T-cell (primary cell): Measurements from ENCODE around the gene NPHP4. TPM values are rescaled to one million over a fixed set of nuclear protein-coding genes. Genes with fewer than 3 reads are reported as not detected.

Experiments
- ATAC-seq, 4 experiments: fragments of 200-7000 bp in 3 of 4; fragments of 150-1000 bp in 1 of 4; cut with Tn5 transposase; replicated peaks in 1 of 4; 1 replicate in 3 of 4; 2 replicates in 1 of 4; pipeline ENCODE4 v1.10.0; 2021; ENCODE audit warnings: moderate library complexity in 3 of 4, mild to moderate bottlenecking in 2 of 4, moderate number of reproducible peaks in 1 of 4
- CTCF ChIA-PET, 2 donors: fragments of 300-600 bp; sonication (Branson Sonifier 250); formaldehyde crosslinking; loops; one replicate each; lab custom pipeline; 2022; ENCODE audit warnings: antibody characterized with exemption in 2 of 2; lab: Charles Lee
- POLR2A ChIA-PET, 2 donors: fragments of 300-600 bp; sonication (Branson Sonifier 250); formaldehyde crosslinking; loops; one replicate each; lab custom pipeline; 2022; ENCODE audit warnings: antibody characterized with exemption in 2 of 2; lab: Charles Lee
- DNase-seq, 35 experiments: peaks; one replicate each; pipeline versions ENCODE4 v3.0.0 to v3.0.0-alpha.2; 2013 to 2023
- H3K27ac ChIP-seq: one replicate; pipeline ENCODE4 v1.5.1; 2013; ENCODE audit warnings: low read length
- H3K27me3 ChIP-seq, 2 experiments: replicated peaks in 1 of 2; 1 replicate in 1 of 2; 2 replicates in 1 of 2; pipeline versions ENCODE4 v1.6.1 to v1.7.0; 2013; ENCODE audit warnings: low read length in 1 of 2, mixed read lengths in 1 of 2; ENCODE audit not compliant: control insufficient read depth in 2 of 2, insufficient read depth in 2 of 2; ENCODE audit errors: extremely low read depth in 1 of 2
- H3K36me3 ChIP-seq, 2 donors: 1 replicate in 1 of 2; 2 replicates in 1 of 2; pipeline versions ENCODE4 v1.6.1 to v1.7.0; 2013; ENCODE audit warnings: low read length in 1 of 2; ENCODE audit not compliant: control insufficient read depth in 2 of 2, insufficient read depth in 1 of 2; ENCODE audit errors: extremely low read depth in 1 of 2
- H3K4me1 ChIP-seq, 2 experiments: 1 replicate in 1 of 2; 2 replicates in 1 of 2; pipeline versions ENCODE4 v1.6.1 to v1.7.0; 2013; ENCODE audit warnings: low read length in 2 of 2, mixed read lengths in 1 of 2; ENCODE audit not compliant: insufficient read depth in 2 of 2, control insufficient read depth in 1 of 2; ENCODE audit errors: extremely low read depth in 1 of 2
- H3K4me3 ChIP-seq, 2 donors: 1 replicate in 1 of 2; 2 replicates in 1 of 2; pipeline versions ENCODE4 v1.5.1 to v1.7.0; 2013; ENCODE audit warnings: mild to moderate bottlenecking in 2 of 2, low read length in 1 of 2, moderate library complexity in 1 of 2; ENCODE audit not compliant: control insufficient read depth in 1 of 2; ENCODE audit errors: extremely low read depth in 1 of 2
- H3K9me3 ChIP-seq: 2 replicates; pipeline ENCODE4 v1.7.0; 2013
- H3K27ac Mint-ChIP-seq, 2 donors: one replicate each; pipeline ENCODE4 v1.8.0; 2020 to 2021; ENCODE audit warnings: mild to moderate bottlenecking in 2 of 2, mixed read lengths in 2 of 2
- H3K27me3 Mint-ChIP-seq, 2 donors: one replicate each; pipeline ENCODE4 v1.8.0; 2021 to 2022; ENCODE audit warnings: mixed read lengths in 2 of 2
- H3K36me3 Mint-ChIP-seq: one replicate; pipeline ENCODE4 v1.8.0; 2021; ENCODE audit warnings: mixed read lengths
- H3K4me1 Mint-ChIP-seq, 3 donors: one replicate each; pipeline ENCODE4 v1.8.0; 2020 to 2022; ENCODE audit warnings: mixed read lengths in 3 of 3, mild to moderate bottlenecking in 1 of 3
- H3K4me3 Mint-ChIP-seq, 3 donors: one replicate each; pipeline ENCODE4 v1.8.0; 2020 to 2022; ENCODE audit warnings: mild to moderate bottlenecking in 3 of 3, mixed read lengths in 3 of 3, moderate library complexity in 3 of 3
- H3K9me3 Mint-ChIP-seq, 3 donors: one replicate each; pipeline ENCODE4 v1.8.0; 2020 to 2022; ENCODE audit warnings: mixed read lengths in 3 of 3
- WGBS: methylation state at CpG from one replicate; pipeline ENCODE4 v1.1.5; 2013; ENCODE audit warnings: missing lambda C conversion rate; ENCODE audit not compliant: insufficient coverage; 5-methylcytosine and 5-hydroxymethylcytosine counted together
- total RNA-seq, 35 experiments: library from RNA in 6 of 35; stranded (reverse) in 6 of 35; fragments of 120-200 nt in 1 of 35; gene quantifications; one replicate each; pipeline versions ENCODE4 v1.2.1 to v1.2.4 and lab custom pipeline; 2013 to 2026

The NPHP4 gene
- total RNA-seq, 5 donors from 2014 or later (not counting 1 experiment from before 2014, with no cell fraction given) = 9.0 to 10.5 (median 9.8) TPM

DNA sequence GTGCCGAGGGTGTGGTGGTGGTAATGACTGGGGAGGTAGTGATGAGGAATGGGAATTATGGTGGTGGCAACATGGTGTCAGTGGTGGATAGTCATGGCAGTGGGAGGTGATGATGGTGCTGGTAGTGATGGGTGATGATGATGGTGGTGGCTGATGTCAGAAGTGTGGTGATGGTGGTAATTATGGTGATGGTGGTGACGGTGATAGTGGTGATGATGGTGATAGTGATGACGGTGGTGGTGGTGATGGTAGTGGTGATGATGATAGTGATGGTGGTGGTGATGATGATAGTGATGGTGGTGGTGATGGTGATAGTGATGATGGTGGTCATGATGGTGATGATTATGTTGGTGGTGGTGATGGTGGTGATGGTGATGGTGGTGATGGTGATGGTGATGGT lies 162.8 kb downstream of the NPHP4 start:
- H3K36me3 Mint-ChIP-seq = no peaks in the 10 kb centered on the region
- POLR2A ChIA-PET = no interaction called here

GRCh38 chr1:5828308-5828935 lies 163.8 kb downstream of the NPHP4 start:
- CTCF ChIA-PET = no interaction called here
- no peaks in the 10 kb centered on the region for H3K36me3 ChIP-seq
- no peaks in the 10 kb centered on the region for H3K4me1 Mint-ChIP-seq
- peaks cover 6% of the 10 kb centered on the region in 2 donors for H3K27me3 Mint-ChIP-seq
- peaks cover 0 to 5% (median 2%) of the 10 kb centered on the region in 3 donors for H3K9me3 Mint-ChIP-seq
- H3K27me3 ChIP-seq = peaks cover 0 to 31% of the 10 kb centered on the region in 2 experiments
- no peak overlapping the region for H3K27ac Mint-ChIP-seq
- ATAC-seq (no peak), DNase-seq (no peak)
- no peak overlapping the region for H3K27ac ChIP-seq
- POLR2A ChIA-PET = no interaction called here
- H3K9me3 ChIP-seq = no peaks in the 10 kb centered on the region
- no peak overlapping the region for H3K4me3 Mint-ChIP-seq
- no CpG with 5 or more reads among the region's 11 CpGs for WGBS
- no peak overlapping the region for H3K4me3 ChIP-seq
- no peaks in the 10 kb centered on the region for H3K36me3 Mint-ChIP-seq
- H3K4me1 ChIP-seq = no peaks in the 10 kb centered on the region

More for the DNA sequence above, 162.8 kb downstream of the NPHP4 start:
- Histone ChIP-seq H3K4me3 (no peak overlapping the region), H3K27ac (no peak overlapping the region), H3K4me1 (no peaks in the 10 kb centered on the region), H3K36me3 (no peaks in the 10 kb centered on the region), H3K9me3 (no peaks in the 10 kb centered on the region), H3K27me3 (peaks cover 0 to 34% of the 10 kb centered on the region in 2 experiments)
- H3K9me3 Mint-ChIP-seq = peaks cover 0 to 5% (median 0%) of the 10 kb centered on the region in 3 donors
- DNase-seq (no peak), ATAC-seq (no peak)
- 91% methylated on average over 3 of the region's 3 CpGs for WGBS
- CTCF ChIA-PET = no interaction called here
- peaks cover 3 to 6% of the 10 kb centered on the region in 2 donors for H3K27me3 Mint-ChIP-seq
- no peaks in the 10 kb centered on the region for H3K4me1 Mint-ChIP-seq
- no peak overlapping the region for H3K4me3 Mint-ChIP-seq
- H3K27ac Mint-ChIP-seq = no peak overlapping the region

GRCh38 chr1:5827516-5827915 lies 164.7 kb downstream of the NPHP4 start:
- ChIA-PET POLR2A (no interaction called here), CTCF (no interaction called here)
- Histone ChIP-seq H3K4me1 (no peaks in the 10 kb centered on the region), H3K9me3 (no peaks in the 10 kb centered on the region), H3K36me3 (no peaks in the 10 kb centered on the region), H3K27ac (no peak overlapping the region), H3K4me3 (no peak overlapping the region), H3K27me3 (peaks cover 0 to 30% of the 10 kb centered on the region in 2 experiments)
- 76% methylated on average over 7 of the region's 9 CpGs for WGBS
- Mint-ChIP-seq H3K4me1 (no peaks in the 10 kb centered on the region), H3K36me3 (no peaks in the 10 kb centered on the region), H3K27me3 (peaks cover 5 to 6% of the 10 kb centered on the region in 2 donors), H3K9me3 (peaks cover 0 to 5% (median 2%) of the 10 kb centered on the region in 3 donors), H3K27ac (no peak overlapping the region), H3K4me3 (no peak overlapping the region)
- ATAC-seq = no peak
- no peak for DNase-seq

DNA sequence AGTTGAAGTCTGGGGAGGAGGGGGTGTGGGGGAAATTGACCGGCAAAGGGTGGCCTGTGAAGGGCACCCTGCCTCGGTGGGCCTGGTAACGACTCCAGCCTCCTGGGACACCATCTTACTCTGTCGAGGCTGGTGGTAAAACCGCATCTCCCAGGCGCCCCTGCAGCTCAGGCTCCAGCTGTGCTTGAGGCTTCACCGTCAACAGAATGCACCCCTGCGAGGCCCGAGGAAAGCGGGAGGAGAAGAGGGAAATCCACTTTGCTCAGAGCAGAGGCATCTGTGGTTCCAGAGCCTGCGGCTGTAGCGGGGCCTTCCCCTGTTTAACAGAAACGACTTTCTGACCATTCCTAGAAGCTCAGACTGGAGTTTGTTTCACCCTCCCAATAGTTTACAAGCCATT lies 165.6 kb downstream of the NPHP4 start:
- DNase-seq (no peak), ATAC-seq (no peak)
- Mint-ChIP-seq H3K4me1 (no peaks in the 10 kb centered on the region), H3K27me3 (peaks cover 6 to 8% of the 10 kb centered on the region in 2 donors), H3K9me3 (peaks cover 0 to 5% (median 2%) of the 10 kb centered on the region in 3 donors), H3K4me3 (no peak overlapping the region), H3K36me3 (no peaks in the 10 kb centered on the region), H3K27ac (no peak overlapping the region)
- no peak overlapping the region for H3K27ac ChIP-seq
- no peaks in the 10 kb centered on the region for H3K36me3 ChIP-seq
- ChIA-PET CTCF (no interaction called here), POLR2A (no interaction called here)
- no peaks in the 10 kb centered on the region for H3K4me1 ChIP-seq
- H3K4me3 ChIP-seq = no peak overlapping the region
- 56% methylated on average over 6 of the region's 13 CpGs for WGBS
- peaks cover 0 to 31% of the 10 kb centered on the region in 2 experiments for H3K27me3 ChIP-seq
- no peaks in the 10 kb centered on the region for H3K9me3 ChIP-seq

DNA sequence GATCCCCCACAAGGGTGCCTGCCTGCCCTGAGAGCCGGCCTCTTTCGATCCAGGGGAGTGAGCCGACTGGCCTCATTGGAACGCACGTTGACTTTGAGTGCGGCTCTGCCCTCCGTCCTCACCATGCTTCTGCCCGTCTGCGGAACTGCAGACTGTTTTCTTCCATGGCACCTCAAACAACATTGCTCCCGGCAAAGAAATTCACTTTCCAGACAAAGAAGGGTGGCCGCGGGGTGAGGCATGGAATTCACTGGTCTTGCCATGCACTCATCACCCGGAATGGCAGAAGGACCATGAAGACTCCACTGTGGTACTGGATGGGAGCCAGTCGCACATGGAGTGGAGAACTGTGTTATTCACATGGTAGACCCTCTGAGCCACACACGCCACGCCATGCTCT lies 169.5 kb downstream of the NPHP4 start:
- DNase-seq (no peak), ATAC-seq (no peak)
- H3K4me1 Mint-ChIP-seq = no peaks in the 10 kb centered on the region
- WGBS = 93% methylated on average over 15 of the region's 16 CpGs
- no peaks in the 10 kb centered on the region for H3K36me3 Mint-ChIP-seq
- H3K27ac Mint-ChIP-seq = no peak overlapping the region
- Histone ChIP-seq H3K27ac (no peak overlapping the region), H3K9me3 (no peaks in the 10 kb centered on the region), H3K36me3 (no peaks in the 10 kb centered on the region), H3K4me1 (no peaks in the 10 kb centered on the region), H3K4me3 (no peak overlapping the region), H3K27me3 (peaks cover 0 to 22% of the 10 kb centered on the region in 2 experiments)
- ChIA-PET POLR2A (no interaction called here), CTCF (no interaction called here)
- H3K9me3 Mint-ChIP-seq = peaks cover 0 to 2% (median 0%) of the 10 kb centered on the region in 3 donors
- no peak overlapping the region for H3K4me3 Mint-ChIP-seq
- peaks cover 11 to 21% of the 10 kb centered on the region in 2 donors for H3K27me3 Mint-ChIP-seq

- no peak overlapping the region for H3K4me3 ChIP-seq
- ChIA-PET CTCF (no interaction called here), POLR2A (no interaction called here)
- no peak overlapping the region for H3K4me3 Mint-ChIP-seq
- peaks cover 0 to 20% of the 10 kb centered on the region in 2 experiments for H3K27me3 ChIP-seq
- no peaks in the 10 kb centered on the region for H3K4me1 Mint-ChIP-seq
- H3K27ac Mint-ChIP-seq = no peak overlapping the region
- ATAC-seq (no peak), DNase-seq (no peak)
- H3K4me1 ChIP-seq = no peaks in the 10 kb centered on the region
- 85% methylated on average over 5 of the region's 5 CpGs for WGBS
- H3K36me3 Mint-ChIP-seq = no peaks in the 10 kb centered on the region
- no peak overlapping the region for H3K27ac ChIP-seq
- H3K27me3 Mint-ChIP-seq = peaks cover 13 to 25% of the 10 kb centered on the region in 2 donors
- H3K9me3 ChIP-seq = no peaks in the 10 kb centered on the region
- H3K9me3 Mint-ChIP-seq = peaks cover 0 to 2% (median 0%) of the 10 kb centered on the region in 3 donors
- no peaks in the 10 kb centered on the region for H3K36me3 ChIP-seq
Observed at GRCh38 chr1:5822266-5822665, 170.0 kb downstream of the NPHP4 start.
